ENCODE data around the gene CENPX. TPM values are rescaled to one million over a fixed set of nuclear protein-coding genes. Genes with fewer than 3 reads are reported as not detected.
A peak's percentile ranks its signal among the peaks of the same experiment; 100 is the strongest.

Gene CENPX
- total and polyA plus RNA-seq, 2 experiments from 2014 or later: 58.2 to 83.2 TPM

DNA sequence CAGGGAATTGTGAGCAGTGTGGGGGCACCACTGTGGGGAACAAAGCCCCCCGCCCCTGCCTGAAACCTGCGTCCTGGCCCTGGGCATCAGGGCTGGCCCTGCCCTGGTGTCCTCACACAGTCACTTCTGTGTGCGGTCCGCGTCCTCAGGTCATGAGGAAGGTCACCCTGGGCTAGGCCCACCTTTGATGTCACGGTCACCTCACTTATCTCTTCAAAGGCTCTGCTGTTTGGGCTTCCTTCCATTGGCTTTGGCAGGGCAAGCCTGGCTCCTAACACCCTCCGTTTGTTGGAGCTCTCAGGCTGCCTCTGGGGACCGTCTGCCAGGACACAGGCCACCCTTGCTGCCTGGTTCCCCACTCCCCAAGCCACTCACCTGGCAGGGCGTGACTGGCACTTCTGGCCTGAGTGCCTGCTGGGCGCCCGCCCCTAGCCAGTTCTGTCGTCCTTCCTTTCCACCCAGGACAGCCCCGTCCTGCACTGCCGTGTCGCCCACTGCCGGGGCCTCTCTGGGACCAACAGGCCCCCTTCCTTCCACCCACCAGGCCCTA lies 8.8 kb downstream of the CENPX start:
- Histone ChIP-seq H3K27ac (peak overlapping the region; percentile 76), H3K9me3 (ENCODE audit: low read depth) (no peaks in the 10 kb centered on the region), H3K9me2 (replicated peaks; ENCODE audit: insufficient read depth) (no peaks in the 10 kb centered on the region), H3K4me1 (ENCODE audit: insufficient read depth) (peaks cover 10% of the 10 kb centered on the region), H3K36me3 (replicated peaks; ENCODE audit: insufficient read depth, low read depth) (no peaks in the 10 kb centered on the region), H3K27me3 (no peaks in the 10 kb centered on the region), H3K4me2 (no peak overlapping the region), H4K20me1 (ENCODE audit: insufficient read depth, poor library complexity, severe bottlenecking) (no peaks in the 10 kb centered on the region), H3K79me2 (no peaks in the 10 kb centered on the region), H2AFZ (no peak overlapping the region), H3K4me3 (no peak overlapping the region)
- DNase-seq (ENCODE audit: low spot score): no peak
- TF ChIP-seq EZH2 (IDR thresholded peaks at IDR 0.05; ENCODE audit: borderline replicate concordance) (no peak), EZH2phosphoT487 (IDR thresholded peaks at IDR 0.05; ENCODE audit: low read depth, severe bottlenecking, unreplicated experiment) (no peak)
- TF ChIP-seq, protein P1, sequence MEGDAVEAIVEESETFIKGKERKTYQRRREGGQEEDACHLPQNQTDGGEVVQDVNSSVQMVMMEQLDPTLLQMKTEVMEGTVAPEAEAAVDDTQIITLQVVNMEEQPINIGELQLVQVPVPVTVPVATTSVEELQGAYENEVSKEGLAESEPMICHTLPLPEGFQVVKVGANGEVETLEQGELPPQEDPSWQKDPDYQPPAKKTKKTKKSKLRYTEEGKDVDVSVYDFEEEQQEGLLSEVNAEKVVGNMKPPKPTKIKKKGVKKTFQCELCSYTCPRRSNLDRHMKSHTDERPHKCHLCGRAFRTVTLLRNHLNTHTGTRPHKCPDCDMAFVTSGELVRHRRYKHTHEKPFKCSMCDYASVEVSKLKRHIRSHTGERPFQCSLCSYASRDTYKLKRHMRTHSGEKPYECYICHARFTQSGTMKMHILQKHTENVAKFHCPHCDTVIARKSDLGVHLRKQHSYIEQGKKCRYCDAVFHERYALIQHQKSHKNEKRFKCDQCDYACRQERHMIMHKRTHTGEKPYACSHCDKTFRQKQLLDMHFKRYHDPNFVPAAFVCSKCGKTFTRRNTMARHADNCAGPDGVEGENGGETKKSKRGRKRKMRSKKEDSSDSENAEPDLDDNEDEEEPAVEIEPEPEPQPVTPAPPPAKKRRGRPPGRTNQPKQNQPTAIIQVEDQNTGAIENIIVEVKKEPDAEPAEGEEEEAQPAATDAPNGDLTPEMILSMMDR (IDR thresholded peaks at IDR 0.05; ENCODE audit: poor library complexity): no peak
- 91% methylated on average over 16 of the region's 16 CpGs for WGBS (ENCODE audit: low lambda C conversion rate, missing lambda C conversion rate)

DNA sequence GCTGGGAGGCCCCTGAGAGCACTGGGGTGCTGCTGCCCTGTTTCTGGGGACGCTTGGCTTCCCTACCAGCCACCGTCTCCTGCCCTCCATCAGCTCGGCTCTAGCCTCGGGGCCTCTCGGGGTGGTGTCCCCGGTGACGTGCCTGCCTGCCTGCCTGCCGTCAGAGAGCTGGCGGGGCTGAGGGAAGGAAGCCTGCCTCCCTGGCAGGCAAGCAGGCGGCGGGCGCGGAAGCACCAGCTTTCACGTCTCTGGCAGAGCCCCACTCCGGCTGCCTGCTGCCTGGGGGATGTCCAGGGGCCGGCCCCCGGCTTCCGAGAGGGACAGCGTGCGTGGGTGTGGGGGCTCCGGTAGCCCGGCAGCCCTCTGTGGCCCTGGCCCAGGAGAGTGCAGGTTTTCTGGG lies 9.3 kb downstream of the CENPX start:
- Histone ChIP-seq H3K27ac (peak overlapping the region; percentile 76), H4K20me1 (ENCODE audit: insufficient read depth, poor library complexity, severe bottlenecking) (no peaks in the 10 kb centered on the region), H3K4me1 (ENCODE audit: insufficient read depth) (peaks cover 10% of the 10 kb centered on the region), H3K79me2 (no peaks in the 10 kb centered on the region), H2AFZ (no peak overlapping the region), H3K9me2 (replicated peaks; ENCODE audit: insufficient read depth) (no peaks in the 10 kb centered on the region), H3K9me3 (ENCODE audit: low read depth) (no peaks in the 10 kb centered on the region), H3K36me3 (replicated peaks; ENCODE audit: insufficient read depth, low read depth) (no peaks in the 10 kb centered on the region), H3K4me3 (no peak overlapping the region), H3K4me2 (peak overlapping the region; percentile 19), H3K27me3 (no peaks in the 10 kb centered on the region)
- WGBS (ENCODE audit: low lambda C conversion rate, missing lambda C conversion rate): 72% methylated on average over 22 of the region's 22 CpGs
- peak; percentile 39 for DNase-seq (ENCODE audit: low spot score)
- TF ChIP-seq EZH2phosphoT487 (IDR thresholded peaks at IDR 0.05; ENCODE audit: low read depth, severe bottlenecking, unreplicated experiment) (no peak), EZH2 (IDR thresholded peaks at IDR 0.05; ENCODE audit: borderline replicate concordance) (no peak)
- TF ChIP-seq, protein P1 (IDR thresholded peaks at IDR 0.05; ENCODE audit: poor library complexity): no peak

DNA sequence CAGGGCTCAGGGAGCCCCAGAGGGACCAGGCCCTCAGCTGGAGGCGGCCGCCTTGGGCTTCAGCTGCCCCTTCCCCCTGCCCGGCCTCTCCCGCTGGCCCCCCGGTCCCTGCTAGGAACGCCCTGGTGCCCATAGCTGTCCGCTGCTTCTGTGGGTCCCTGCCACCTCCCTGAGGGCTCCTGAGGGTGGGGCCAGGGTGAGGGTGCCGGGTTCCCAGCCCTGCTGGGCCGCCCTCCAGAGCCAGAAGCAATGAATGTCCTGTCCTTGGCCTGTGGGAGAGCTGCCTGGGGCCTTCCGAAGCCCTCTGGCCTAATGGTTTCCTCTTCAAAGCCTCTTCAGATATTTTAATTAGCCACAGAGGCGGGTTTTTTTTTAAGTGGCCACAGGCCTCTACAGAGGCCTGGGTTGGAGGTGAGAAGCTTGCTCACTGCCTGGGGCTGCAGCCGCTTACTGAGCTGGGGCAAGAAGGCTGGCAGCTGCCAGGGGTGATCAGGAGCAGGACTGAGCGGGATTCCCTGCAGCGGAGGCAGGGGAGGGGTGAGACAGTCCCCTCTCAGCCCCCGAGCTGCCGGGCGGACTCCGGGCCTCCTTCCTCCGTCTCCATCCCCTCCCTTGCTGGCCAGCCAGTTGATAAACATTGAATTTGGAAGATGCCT lies 9.9 kb downstream of the CENPX start:
- no peaks in the 10 kb centered on the region for H3K27me3 ChIP-seq
- H2AFZ ChIP-seq: no peak overlapping the region
- no peaks in the 10 kb centered on the region for H4K20me1 ChIP-seq (ENCODE audit: insufficient read depth, poor library complexity, severe bottlenecking)
- H3K4me2 ChIP-seq: peak overlapping the region; percentile 19
- H3K27ac ChIP-seq: peak overlapping the region; percentile 76
- no peaks in the 10 kb centered on the region for H3K79me2 ChIP-seq
- WGBS (ENCODE audit: low lambda C conversion rate, missing lambda C conversion rate): 70% methylated on average over 16 of the region's 19 CpGs
- no peaks in the 10 kb centered on the region for H3K9me3 ChIP-seq (ENCODE audit: low read depth)
- TF ChIP-seq EZH2phosphoT487 (IDR thresholded peaks at IDR 0.05; ENCODE audit: low read depth, severe bottlenecking, unreplicated experiment) (no peak), EZH2 (IDR thresholded peaks at IDR 0.05; ENCODE audit: borderline replicate concordance) (no peak)
- TF ChIP-seq, protein P1 (IDR thresholded peaks at IDR 0.05; ENCODE audit: poor library complexity): no peak
- no peaks in the 10 kb centered on the region for H3K36me3 ChIP-seq (replicated peaks; ENCODE audit: insufficient read depth, low read depth)
- no peak overlapping the region for H3K4me3 ChIP-seq
- H3K4me1 ChIP-seq (ENCODE audit: insufficient read depth): peaks cover 10% of the 10 kb centered on the region
- H3K9me2 ChIP-seq (replicated peaks; ENCODE audit: insufficient read depth): no peaks in the 10 kb centered on the region
- no peak for DNase-seq (ENCODE audit: low spot score)
